HS-5 (cell line): ENCODE data around the gene STARD7.
A peak's percentile ranks its signal among the peaks of the same experiment; 100 is the strongest.

Experiments
- DNase-seq: peaks from one replicate; pipeline ENCODE4 v3.0.0-alpha.2; 2012; ENCODE audit warnings: low read depth

The STARD7 gene

GRCh38 chr2:96197546-96198255 is 10.9 kb downstream of the STARD7 start:
- DNase-seq = peak; percentile 44

GRCh38 chr2:96195410-96196066 is 13.1 kb downstream of the STARD7 start:
- peak; percentile 82 for DNase-seq

- DNase-seq = no peak
These were observed 16.5 kb downstream of the STARD7 start for GRCh38 chr2:96191937-96192670.

GRCh38 chr2:96188821-96189526 is 19.7 kb downstream of the STARD7 start:
- DNase-seq = no peak

- no peak for DNase-seq
These were observed 22.1 kb downstream of the STARD7 start for GRCh38 chr2:96186562-96186961.

- DNase-seq = no peak
These were observed 23.1 kb downstream of the STARD7 start for GRCh38 chr2:96185516-96185915.

GRCh38 chr2:96184989-96185388 is 23.6 kb downstream of the STARD7 start:
- no peak for DNase-seq

GRCh38 chr2:96184188-96184587 is 24.4 kb downstream of the STARD7 start:
- DNase-seq = no peak

GRCh38 chr2:96181529-96181928 is 27.1 kb downstream of the STARD7 start:
- no peak for DNase-seq

GRCh38 chr2:96180521-96180920 is 28.1 kb downstream of the STARD7 start:
- DNase-seq = no peak

- no peak for DNase-seq
These were observed 28.6 kb downstream of the STARD7 start for GRCh38 chr2:96180002-96180401.

GRCh38 chr2:96176661-96177060 is 32.0 kb downstream of the STARD7 start:
- no peak for DNase-seq

GRCh38 chr2:96175951-96176350 is 32.7 kb downstream of the STARD7 start:
- DNase-seq = no peak

- peak; percentile 67 for DNase-seq
These were observed 34.1 kb downstream of the STARD7 start for GRCh38 chr2:96174251-96175144.

GRCh38 chr2:96171831-96172230 is 36.8 kb downstream of the STARD7 start:
- no peak for DNase-seq

- no peak for DNase-seq
These were observed 38.0 kb downstream of the STARD7 start for GRCh38 chr2:96170626-96171025.

- DNase-seq = no peak
These were observed 38.6 kb downstream of the STARD7 start for GRCh38 chr2:96169868-96170507.

GRCh38 chr2:96167407-96168013 is 41.1 kb downstream of the STARD7 start:
- no peak for DNase-seq

- DNase-seq = no peak
These were observed 44.0 kb downstream of the STARD7 start for GRCh38 chr2:96164459-96165184.
